ENCODE data around the gene C1S. TPM values are rescaled to one million over a fixed set of nuclear protein-coding genes. Genes with fewer than 3 reads are reported as not detected.

C1S gene
- total RNA-seq, 4 donors from 2014 or later, result 103 to 191 (median 117) TPM

DNA sequence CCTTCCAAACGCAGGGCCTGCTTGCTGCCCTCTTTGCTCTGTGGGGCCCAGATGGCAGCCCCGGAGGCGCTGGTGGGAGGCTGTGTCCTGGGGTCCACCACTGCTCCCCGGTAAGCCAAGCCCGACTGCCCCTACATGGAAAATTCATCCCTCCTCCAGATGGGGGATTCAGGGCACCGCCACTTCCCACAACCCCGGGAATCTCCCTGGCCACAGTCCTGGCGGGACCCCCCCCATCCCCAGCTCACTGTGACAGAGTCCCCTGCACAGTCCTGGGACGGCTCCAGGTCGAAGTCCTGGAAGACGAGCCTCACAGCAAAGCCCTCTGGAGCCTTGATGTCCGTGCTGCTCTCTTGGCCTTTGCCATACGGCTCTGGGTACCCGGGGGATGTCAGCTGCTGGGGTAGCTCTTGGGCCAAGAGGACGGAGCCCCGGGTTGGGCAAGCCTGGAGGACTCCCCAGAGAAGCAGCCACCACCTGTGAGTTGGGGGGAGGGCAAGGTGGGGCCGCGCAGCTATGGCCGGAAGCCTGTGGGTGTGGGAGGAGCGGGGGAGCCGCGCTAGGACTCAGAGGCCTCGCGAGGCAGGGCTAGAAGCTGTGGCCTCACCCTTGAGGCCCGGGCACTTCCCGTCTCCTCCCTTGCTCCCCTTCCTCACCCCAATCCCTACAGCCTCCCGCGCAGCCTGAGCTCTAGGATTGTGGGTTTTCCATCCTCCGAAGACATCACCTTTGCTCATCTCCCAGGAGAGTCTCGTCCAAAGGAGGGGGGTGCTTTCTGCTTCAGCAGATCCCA, 47.7 kb downstream of the C1S start:
- intact Hi-C loops (cut with DNase I; ENCODE audit: low total_unique reads), result loop anchor here (2.0 to 10.0 kb wide), 3 partner anchors 47 to 241 kb away; partner anchors contain the start of genes C1S and TPI1
- in situ Hi-C loops (cut with MboI; ENCODE audit: low pct_ligation_motif_present in 1 of 4, low pct_unique_long_range_greater_than_20kb in 1 of 4, low sequenced_read_pairs in 3 of 4), result loop anchor here (10.0 to 25.0 kb wide), 3 partner anchors 163 to 196 kb away; partner anchors contain the start of genes C12orf57 (in 3 of the 4), RNU7-1 (in 3 of the 4), ATN1 (in 2 of the 4) and ENO2 (in 1 of the 4)
- 1 to 10% methylated on average over 3 to 24 of the region's 30 CpGs for WGBS, 2 donors (ENCODE audit: low coverage in 1 of 2)
- Histone ChIP-seq H3K9me3 (peaks cover 0 to 7% of the 10 kb centered on the region in 2 donors), H3K27me3 (no peaks in the 10 kb centered on the region), H3K4me3 (peak overlapping the region; percentile 54 to 69 (median 62)), H3K4me1 (peaks cover 12 to 28% (median 17%) of the 10 kb centered on the region in 4 donors), H3K36me3 (no peaks in the 10 kb centered on the region), H3K27ac (peak overlapping the region; percentile 92 to 95 (median 93))
- DNase-seq, result peak; percentile 88
- TF ChIP-seq, protein P1, sequence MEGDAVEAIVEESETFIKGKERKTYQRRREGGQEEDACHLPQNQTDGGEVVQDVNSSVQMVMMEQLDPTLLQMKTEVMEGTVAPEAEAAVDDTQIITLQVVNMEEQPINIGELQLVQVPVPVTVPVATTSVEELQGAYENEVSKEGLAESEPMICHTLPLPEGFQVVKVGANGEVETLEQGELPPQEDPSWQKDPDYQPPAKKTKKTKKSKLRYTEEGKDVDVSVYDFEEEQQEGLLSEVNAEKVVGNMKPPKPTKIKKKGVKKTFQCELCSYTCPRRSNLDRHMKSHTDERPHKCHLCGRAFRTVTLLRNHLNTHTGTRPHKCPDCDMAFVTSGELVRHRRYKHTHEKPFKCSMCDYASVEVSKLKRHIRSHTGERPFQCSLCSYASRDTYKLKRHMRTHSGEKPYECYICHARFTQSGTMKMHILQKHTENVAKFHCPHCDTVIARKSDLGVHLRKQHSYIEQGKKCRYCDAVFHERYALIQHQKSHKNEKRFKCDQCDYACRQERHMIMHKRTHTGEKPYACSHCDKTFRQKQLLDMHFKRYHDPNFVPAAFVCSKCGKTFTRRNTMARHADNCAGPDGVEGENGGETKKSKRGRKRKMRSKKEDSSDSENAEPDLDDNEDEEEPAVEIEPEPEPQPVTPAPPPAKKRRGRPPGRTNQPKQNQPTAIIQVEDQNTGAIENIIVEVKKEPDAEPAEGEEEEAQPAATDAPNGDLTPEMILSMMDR (IDR thresholded peaks at IDR 0.05), result no peak
- TF ChIP-seq EP300 (IDR thresholded peaks at IDR 0.05; ENCODE audit: low read depth), result no peak
- peak; percentile 64 to 82 (median 75) for TF ChIP-seq POLR2AphosphoS5 (IDR thresholded peaks at IDR 0.05)
- TF ChIP-seq POLR2A (IDR thresholded peaks at IDR 0.05), result peak; percentile 88

DNA sequence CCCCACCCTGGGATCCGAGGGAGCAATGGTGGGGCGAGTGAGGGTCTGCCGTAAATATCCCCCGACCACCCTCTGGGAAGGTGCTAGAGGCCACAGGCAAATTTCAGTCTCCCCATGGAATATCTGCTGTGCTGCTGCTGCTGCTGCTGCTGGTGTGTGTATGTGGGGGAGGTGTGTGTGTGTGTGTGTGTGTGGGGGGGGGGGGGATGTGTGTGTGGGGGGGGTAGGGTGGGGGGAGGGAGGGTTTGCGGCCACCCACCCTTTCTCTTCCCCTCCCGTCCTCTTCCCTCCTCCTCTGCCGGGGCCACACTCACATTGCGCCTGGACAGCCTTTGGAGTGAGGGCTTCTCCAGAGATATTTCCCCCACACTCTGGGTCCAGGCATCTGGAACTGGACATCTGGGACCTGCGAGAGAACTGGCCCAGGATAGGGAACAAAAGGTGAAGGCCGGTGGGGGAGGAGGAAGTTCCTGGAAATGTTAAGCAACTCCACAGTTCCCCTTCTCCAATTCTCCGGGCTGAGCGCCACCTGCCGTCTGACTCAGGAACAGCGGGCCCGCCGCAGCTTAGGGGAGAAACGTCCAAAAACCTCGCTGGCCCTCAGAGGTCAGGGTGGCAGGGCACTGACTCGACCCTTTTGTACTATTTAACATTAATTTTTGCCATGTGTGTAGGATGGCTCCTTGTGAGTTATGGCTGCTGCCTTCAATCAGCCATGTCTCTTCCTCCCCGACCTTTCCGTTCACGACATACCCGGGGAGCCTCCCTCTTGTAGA, 48.5 kb downstream of the C1S start, which contains the start of gene C1RL:
Gene C1RL (minus strand): TSS at position 419 of the 776 bp plus-strand sequence. CDS start 34 bp downstream, at position 385.
- Histone ChIP-seq H3K9me3 (peaks cover 0 to 7% of the 10 kb centered on the region in 2 donors), H3K27me3 (no peaks in the 10 kb centered on the region), H3K36me3 (no peaks in the 10 kb centered on the region), H3K4me1 (peaks cover 12 to 29% (median 17%) of the 10 kb centered on the region in 4 donors), H3K4me3 (peak within 1 kb of the TSS; percentile 54 to 69 (median 62)), H3K27ac (peak within 1 kb of the TSS; percentile 92 to 95 (median 93))
- in situ Hi-C loops (cut with MboI; ENCODE audit: low pct_ligation_motif_present in 1 of 4, low pct_unique_long_range_greater_than_20kb in 1 of 4, low sequenced_read_pairs in 3 of 4), result loop anchor here (10.0 to 25.0 kb wide), 3 partner anchors 164 to 197 kb away; partner anchors contain the start of genes C12orf57 (in 3 of the 4), RNU7-1 (in 3 of the 4), ATN1 (in 2 of the 4) and ENO2 (in 1 of the 4)
- intact Hi-C loops (cut with DNase I; ENCODE audit: low total_unique reads), result loop anchor here (2.0 to 10.0 kb wide), 3 partner anchors 48 to 242 kb away; partner anchors contain the start of genes C1S and TPI1
- DNase-seq, result peak; percentile 93
- 7 to 25% methylated on average over 8 to 22 of the region's 23 CpGs for WGBS, 2 donors (ENCODE audit: low coverage in 1 of 2)
- TF ChIP-seq, protein P1 (IDR thresholded peaks at IDR 0.05), result peak; percentile 98 to 99 (median 99)
- TF ChIP-seq EP300 (IDR thresholded peaks at IDR 0.05; ENCODE audit: low read depth) (peak; percentile 80), POLR2A (IDR thresholded peaks at IDR 0.05) (peak; percentile 47), POLR2AphosphoS5 (IDR thresholded peaks at IDR 0.05) (peak; percentile 61 to 86 (median 86))

DNA sequence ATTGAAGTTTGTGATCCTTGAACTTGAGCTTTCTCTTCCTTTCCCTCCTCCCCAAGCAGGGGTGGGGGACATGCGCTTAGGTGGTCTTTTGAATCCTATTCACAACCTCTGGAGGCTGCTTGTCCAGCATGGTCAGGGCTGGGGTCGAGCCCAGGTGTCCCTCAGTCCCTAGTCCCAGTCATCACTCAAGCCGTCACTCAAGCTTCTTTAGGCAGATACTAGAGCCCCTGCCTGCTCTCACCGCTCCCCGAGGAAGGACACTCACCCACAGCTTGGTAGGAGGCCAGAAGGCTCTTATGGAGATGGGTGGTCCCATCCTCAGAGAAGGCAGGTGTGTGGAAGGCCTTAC, 49.0 kb downstream of the C1S start:
- 65% methylated on average over 5 of the region's 5 CpGs; no CpG with 5 or more reads in 1 of the 2 donors for WGBS, 2 donors (ENCODE audit: low coverage in 1 of 2)
- TF ChIP-seq EP300 (IDR thresholded peaks at IDR 0.05; ENCODE audit: low read depth), result no peak
- TF ChIP-seq POLR2A (IDR thresholded peaks at IDR 0.05), result no peak
- TF ChIP-seq, protein P1 (IDR thresholded peaks at IDR 0.05), result no peak
- TF ChIP-seq POLR2AphosphoS5 (IDR thresholded peaks at IDR 0.05), result no peak
- intact Hi-C loops (cut with DNase I; ENCODE audit: low total_unique reads), result loop anchor here (2.0 to 10.0 kb wide), 3 partner anchors 49 to 243 kb away; partner anchors contain the start of genes C1S and TPI1
- Histone ChIP-seq H3K4me3 (peak overlapping the region in 2 of 4 donors; percentile 54 to 69), H3K36me3 (no peaks in the 10 kb centered on the region), H3K9me3 (peaks cover 0 to 7% of the 10 kb centered on the region in 2 donors), H3K27me3 (no peaks in the 10 kb centered on the region), H3K27ac (peak overlapping the region; percentile 92 to 95 (median 93)), H3K4me1 (peaks cover 12 to 29% (median 17%) of the 10 kb centered on the region in 4 donors)
- no peak for DNase-seq
- in situ Hi-C loops (cut with MboI; ENCODE audit: low pct_ligation_motif_present in 1 of 4, low pct_unique_long_range_greater_than_20kb in 1 of 4, low sequenced_read_pairs in 3 of 4), result loop anchor here (10.0 to 25.0 kb wide), 3 partner anchors 165 to 197 kb away; partner anchors contain the start of genes C12orf57 (in 3 of the 4), RNU7-1 (in 3 of the 4), ATN1 (in 2 of the 4) and ENO2 (in 1 of the 4)
